HepG2 (cell line): ENCODE data around the gene HSD11B1. TPM values are rescaled to one million over a fixed set of nuclear protein-coding genes. Genes with fewer than 3 reads are reported as not detected.

Experiments used
- ATAD3A ChIP-seq: sonication (generic); formaldehyde crosslinking; IDR thresholded peaks from 2 replicates; pipeline ENCODE4 v1.4.0; 2020; ENCODE audit warnings: missing genetic modification reagents
- PCBP2 ChIP-seq: fragments of 200-400 bp; formaldehyde crosslinking; optimal IDR thresholded peaks from 2 replicates; pipeline ENCODE3; 2018; ENCODE audit warnings: low read length, low read depth; ENCODE audit not compliant: poor library complexity, severe bottlenecking
- RFXAP ChIP-seq: sonication (generic); formaldehyde crosslinking; IDR thresholded peaks from 2 replicates; pipeline ENCODE4 v1.4.0; 2020; ENCODE audit warnings: missing genetic modification reagents, borderline replicate concordance
- SAFB2 ChIP-seq: sonication (generic); formaldehyde crosslinking; IDR thresholded peaks from 2 replicates; pipeline ENCODE4 v1.5.1; 2020; ENCODE audit warnings: missing genetic modification reagents, low read depth, mild to moderate bottlenecking, borderline replicate concordance
- YY1 ChIP-seq: IDR thresholded peaks from 2 replicates; pipeline ENCODE4 v1.6.1; 2011; ENCODE audit warnings: low read length, low read depth, moderate library complexity, mild to moderate bottlenecking; ENCODE audit not compliant: insufficient read depth, insufficient replicate concordance
- ZFP37 ChIP-seq: sonication (generic); formaldehyde crosslinking; IDR thresholded peaks from 2 replicates; pipeline ENCODE4 v1.4.0; 2020; ENCODE audit warnings: missing genetic modification reagents, borderline replicate concordance
- ZNF18 ChIP-seq: sonication (generic); formaldehyde crosslinking; IDR thresholded peaks from 2 replicates; pipeline ENCODE4 v1.8.0; 2022; ENCODE audit warnings: mild to moderate bottlenecking, missing genetic modification reagents; ENCODE audit not compliant: insufficient replicate concordance
- ZNF274 ChIP-seq: sonication (generic); formaldehyde crosslinking; IDR thresholded peaks from 2 replicates; pipeline ENCODE4 v1.5.1; 2020; ENCODE audit warnings: mild to moderate bottlenecking, missing genetic modification reagents
- ZNF333 ChIP-seq: sonication (generic); formaldehyde crosslinking; IDR thresholded peaks from 2 replicates; pipeline ENCODE4 v1.4.0; 2020; ENCODE audit warnings: mild to moderate bottlenecking, missing genetic modification reagents, borderline replicate concordance
- ZNF564 ChIP-seq: sonication (generic); formaldehyde crosslinking; IDR thresholded peaks from 2 replicates; pipeline ENCODE4 v1.8.1; 2023; ENCODE audit warnings: mild to moderate bottlenecking, missing genetic modification reagents
- ZNF598 ChIP-seq: sonication (generic); formaldehyde crosslinking; IDR thresholded peaks from 2 replicates; pipeline ENCODE4 v1.5.1; 2020; ENCODE audit warnings: mild to moderate bottlenecking, missing genetic modification reagents, borderline replicate concordance
- ZNF687 ChIP-seq: sonication (generic); formaldehyde crosslinking; IDR thresholded peaks from 2 replicates; pipeline ENCODE4 v1.5.1; 2020; ENCODE audit warnings: mild to moderate bottlenecking, missing genetic modification reagents, moderate library complexity
- ZNF816 ChIP-seq: sonication (generic); formaldehyde crosslinking; IDR thresholded peaks from 2 replicates; pipeline ENCODE4 v1.8.0; 2022; ENCODE audit warnings: missing genetic modification reagents, mild to moderate bottlenecking, borderline replicate concordance
- ZNF883 ChIP-seq: sonication (generic); formaldehyde crosslinking; IDR thresholded peaks from 2 replicates; pipeline ENCODE4 v1.5.1; 2020; ENCODE audit warnings: mild to moderate bottlenecking, missing genetic modification reagents; ENCODE audit errors: not compliant biosample characterization
- polyA plus RNA-seq, 8 experiments: library from polyadenylated mRNA; depleted of rRNA in 3 of 8; stranded (reverse) in 7 of 8; unstranded in 1 of 8; fragments of >200 nt; fragmentation: Illumina TruSeq in 4 of 8; extraction: Trizol in 4 of 8; gene quantifications; 2 replicates each; pipeline versions ENCODE4 v1.2.1 to v1.2.3, GENCODE V29; 2011 to 2016; ENCODE audit warnings: low read depth in 4 of 8, missing spikeins in 1 of 8, mixed read lengths in 1 of 8; ENCODE audit not compliant: insufficient read depth in 1 of 8
- total RNA-seq, 5 experiments: library from RNA; depleted of rRNA; stranded (reverse); fragments of >200 nt; fragmentation: Illumina TruSeq; extraction: Trizol; gene quantifications; 2 replicates each; pipeline ENCODE4 v1.2.3, GENCODE V29; 2016; ENCODE audit warnings: low read depth in 1 of 5
- TF ChIP-seq, protein P1 (sequence below): sonication (generic); formaldehyde crosslinking; IDR thresholded peaks from 2 replicates; pipeline ENCODE4 v1.8.1; 2023; ENCODE audit warnings: missing genetic modification reagents, mild to moderate bottlenecking, borderline replicate concordance
- TF ChIP-seq, protein P2 (sequence below): sonication (generic); formaldehyde crosslinking; IDR thresholded peaks from 2 replicates; pipeline ENCODE4 v1.4.0; 2020; ENCODE audit warnings: mild to moderate bottlenecking, missing genetic modification reagents
- TF ChIP-seq, protein P3 (sequence below): sonication (generic); formaldehyde crosslinking; IDR thresholded peaks from 2 replicates; pipeline ENCODE4 v1.9.0; 2022; ENCODE audit warnings: missing genetic modification reagents, mild to moderate bottlenecking, borderline replicate concordance

Gene HSD11B1
- total and polyA plus RNA-seq, 2 of the 13 experiments (the other 11 are each of a cell fraction or from before 2014, with no cell fraction given): not detected

GRCh38 chr1:209747580-209748262, 43.1 kb downstream of the HSD11B1 start (continued):
- TF ChIP-seq ZNF274 (CRISPR knock-in tag): no peak
- TF ChIP-seq ZNF333 (CRISPR knock-in tag): no peak; the same call in 1 of the 2 replicates
- 0 out of 2 replicates have a peak, but pooled peaks have one; percentile 89 for TF ChIP-seq ZNF598 (CRISPR knock-in tag)
- no peak for TF ChIP-seq SAFB2 (CRISPR knock-in tag)
- peak; percentile 44 for TF ChIP-seq ZNF18 (CRISPR knock-in tag)
- TF ChIP-seq YY1: peak; percentile 40
- TF ChIP-seq ZNF687: peak; percentile 79
- no peak for TF ChIP-seq PCBP2
- TF ChIP-seq, protein P1, sequence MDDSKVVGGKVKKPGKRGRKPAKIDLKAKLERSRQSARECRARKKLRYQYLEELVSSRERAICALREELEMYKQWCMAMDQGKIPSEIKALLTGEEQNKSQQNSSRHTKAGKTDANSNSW: no peak; the same call in 1 of the 2 replicates
- no peak for TF ChIP-seq ZNF883
- TF ChIP-seq, protein P2, sequence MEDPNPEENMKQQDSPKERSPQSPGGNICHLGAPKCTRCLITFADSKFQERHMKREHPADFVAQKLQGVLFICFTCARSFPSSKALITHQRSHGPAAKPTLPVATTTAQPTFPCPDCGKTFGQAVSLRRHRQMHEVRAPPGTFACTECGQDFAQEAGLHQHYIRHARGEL: no peak
- TF ChIP-seq ZNF816: no peak
- no peak for TF ChIP-seq ATAD3A (CRISPR knock-in tag)
- TF ChIP-seq, protein P3, sequence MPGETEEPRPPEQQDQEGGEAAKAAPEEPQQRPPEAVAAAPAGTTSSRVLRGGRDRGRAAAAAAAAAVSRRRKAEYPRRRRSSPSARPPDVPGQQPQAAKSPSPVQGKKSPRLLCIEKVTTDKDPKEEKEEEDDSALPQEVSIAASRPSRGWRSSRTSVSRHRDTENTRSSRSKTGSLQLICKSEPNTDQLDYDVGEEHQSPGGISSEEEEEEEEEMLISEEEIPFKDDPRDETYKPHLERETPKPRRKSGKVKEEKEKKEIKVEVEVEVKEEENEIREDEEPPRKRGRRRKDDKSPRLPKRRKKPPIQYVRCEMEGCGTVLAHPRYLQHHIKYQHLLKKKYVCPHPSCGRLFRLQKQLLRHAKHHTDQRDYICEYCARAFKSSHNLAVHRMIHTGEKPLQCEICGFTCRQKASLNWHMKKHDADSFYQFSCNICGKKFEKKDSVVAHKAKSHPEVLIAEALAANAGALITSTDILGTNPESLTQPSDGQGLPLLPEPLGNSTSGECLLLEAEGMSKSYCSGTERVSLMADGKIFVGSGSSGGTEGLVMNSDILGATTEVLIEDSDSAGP (CRISPR knock-in tag): peak; percentile 66
- TF ChIP-seq RFXAP (CRISPR knock-in tag): no peak
- no peak for TF ChIP-seq ZFP37 (CRISPR knock-in tag)
- no peak for TF ChIP-seq ZNF564 (CRISPR knock-in tag)
